ENCODE results near the gene MRPL20.

DNA sequence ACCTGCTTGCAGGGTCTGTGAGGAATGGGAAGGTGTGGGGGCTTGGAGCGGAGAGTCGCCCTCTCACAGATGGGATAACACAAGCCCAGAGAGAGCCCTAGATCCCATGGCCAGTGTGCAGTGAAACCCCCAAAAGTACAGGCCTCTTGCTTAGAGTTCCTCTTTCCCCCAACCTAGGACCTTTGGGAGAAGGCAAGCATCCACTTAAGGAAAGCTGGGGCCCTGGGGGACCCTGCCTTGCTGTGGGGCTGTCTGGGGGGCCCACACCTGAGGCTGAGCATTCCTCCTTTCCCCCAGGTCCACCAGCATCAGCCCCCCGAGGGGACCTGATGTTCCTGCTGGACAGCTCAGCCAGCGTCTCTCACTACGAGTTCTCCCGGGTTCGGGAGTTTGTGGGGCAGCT is 29.5 kb upstream of the MRPL20 start:
- TF ChIP-seq EZH2 (IDR thresholded peaks at IDR 0.05; ENCODE audit: low read length): no peak
- TF ChIP-seq, protein P1, sequence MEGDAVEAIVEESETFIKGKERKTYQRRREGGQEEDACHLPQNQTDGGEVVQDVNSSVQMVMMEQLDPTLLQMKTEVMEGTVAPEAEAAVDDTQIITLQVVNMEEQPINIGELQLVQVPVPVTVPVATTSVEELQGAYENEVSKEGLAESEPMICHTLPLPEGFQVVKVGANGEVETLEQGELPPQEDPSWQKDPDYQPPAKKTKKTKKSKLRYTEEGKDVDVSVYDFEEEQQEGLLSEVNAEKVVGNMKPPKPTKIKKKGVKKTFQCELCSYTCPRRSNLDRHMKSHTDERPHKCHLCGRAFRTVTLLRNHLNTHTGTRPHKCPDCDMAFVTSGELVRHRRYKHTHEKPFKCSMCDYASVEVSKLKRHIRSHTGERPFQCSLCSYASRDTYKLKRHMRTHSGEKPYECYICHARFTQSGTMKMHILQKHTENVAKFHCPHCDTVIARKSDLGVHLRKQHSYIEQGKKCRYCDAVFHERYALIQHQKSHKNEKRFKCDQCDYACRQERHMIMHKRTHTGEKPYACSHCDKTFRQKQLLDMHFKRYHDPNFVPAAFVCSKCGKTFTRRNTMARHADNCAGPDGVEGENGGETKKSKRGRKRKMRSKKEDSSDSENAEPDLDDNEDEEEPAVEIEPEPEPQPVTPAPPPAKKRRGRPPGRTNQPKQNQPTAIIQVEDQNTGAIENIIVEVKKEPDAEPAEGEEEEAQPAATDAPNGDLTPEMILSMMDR (optimal IDR thresholded peaks at IDR 0.05 in 1 of 3, IDR thresholded peaks at IDR 0.05 in 1 of 3, conservative IDR thresholded peaks at IDR 0.05 in 1 of 3; ENCODE audit: extremely low read depth in 1 of 3, insufficient read depth in 2 of 3, low read length in 3 of 3): no peak

All from keratinocyte (primary cell).